K562 (cell line): ENCODE measurements around the gene GTF2A1. TPM values are rescaled to one million over a fixed set of nuclear protein-coding genes. Genes with fewer than 3 reads are reported as not detected.
A peak's percentile ranks its signal among the peaks of the same experiment; 100 is the strongest.

Source experiments
- ATAC-seq: fragments of 200-7000 bp; cut with Tn5 transposase; 3 replicates; pipeline ENCODE4 v1.9.1; 2020; ENCODE audit warnings: moderate library complexity
- BruUV-seq: library from RNA; stranded (reverse); fragments of 400-500 nt; replicated peaks from 2 replicates; lab custom pipeline; 2021; lab: Mats Ljungman, UMichigan
- CTCF ChIA-PET: fragments of 300-600 bp; formaldehyde crosslinking; extraction: SDS; loops from one replicate; lab custom pipeline; 2021; ENCODE audit warnings: low intra/inter-chr PET ratio; lab: Yijun Ruan, JAX
- POLR2A ChIA-PET: fragments of 300-600, 350-650 bp; sonication (Branson Sonifier 250); formaldehyde crosslinking; extraction: SDS; loops from one replicate; lab custom pipeline; 2021; ENCODE audit warnings: antibody characterized with exemption, inconsistent platforms; lab: Yijun Ruan, JAX
- DNase-seq, 4 experiments: peaks; one replicate each; pipeline versions ENCODE4 v3.0.0 to v3.0.0-alpha.2; 2011 to 2018; ENCODE audit warnings: low spot score in 3 of 4, mixed read lengths in 3 of 4; ENCODE audit errors: extremely low read depth in 1 of 4
- FAIRE-seq: peaks from 2 replicates; lab custom pipeline; 2011; peaks lifted over from hg19 to GRCh38; lab: Jason Lieb, UNC
- H2AFZ ChIP-seq: 2 replicates; pipeline ENCODE4 v1.6.0; 2011; ENCODE audit warnings: low read depth, low read length, control low read depth, inconsistent platforms
- H3K27ac ChIP-seq: fragments of 200-600 bp; 3 replicates; pipeline ENCODE4 v1.8.0; 2011; ENCODE audit warnings: low read depth, mild to moderate bottlenecking, control low read depth, inconsistent platforms, low read length, moderate library complexity, mixed read lengths; ENCODE audit errors: extremely low read depth
- H3K27me3 ChIP-seq, 2 experiments: fragments of 300-600 bp in 1 of 2; 2 replicates in 1 of 2; 3 replicates in 1 of 2; pipeline versions ENCODE4 v1.6.0 to v1.8.0; 2011; ENCODE audit warnings: inconsistent platforms in 2 of 2, low read length in 2 of 2, mild to moderate bottlenecking in 1 of 2, mixed read lengths in 1 of 2, moderate library complexity in 1 of 2; ENCODE audit not compliant: control insufficient read depth in 2 of 2, insufficient read depth in 2 of 2
- H3K36me3 ChIP-seq: fragments of 300-600 bp; 3 replicates; pipeline ENCODE4 v1.8.0; 2011; ENCODE audit warnings: mild to moderate bottlenecking, low read length, inconsistent platforms; ENCODE audit not compliant: control insufficient read depth, insufficient read depth
- H3K4me1 ChIP-seq, 2 experiments: fragments of 200-600 bp in 1 of 2; replicated peaks in 1 of 2; 2 replicates in 1 of 2; 3 replicates in 1 of 2; pipeline versions ENCODE4 v1.5.1 to v1.8.0; 2011; ENCODE audit warnings: inconsistent platforms in 2 of 2, low read length in 2 of 2, mild to moderate bottlenecking in 1 of 2, mixed read lengths in 1 of 2, moderate library complexity in 1 of 2; ENCODE audit not compliant: control insufficient read depth in 2 of 2, insufficient read depth in 2 of 2
- H3K4me2 ChIP-seq: 2 replicates; pipeline ENCODE4 v1.6.1; 2011; ENCODE audit warnings: low read length, control low read depth, inconsistent platforms, mixed read lengths; ENCODE audit not compliant: insufficient read depth
- H3K4me3 ChIP-seq: fragments of 200-600 bp; sonication (generic), shearing (Covaris generic); 2 replicates; pipeline ENCODE4 v1.5.1; 2016; ENCODE audit warnings: control low read depth, inconsistent platforms
- H3K79me2 ChIP-seq: fragments of 200-600 bp; 3 replicates; pipeline ENCODE4 v1.8.0; 2011; ENCODE audit warnings: low read length, inconsistent platforms; ENCODE audit not compliant: control insufficient read depth, insufficient read depth
- H3K9ac ChIP-seq, 2 experiments: 2 replicates each; pipeline versions ENCODE4 v1.6.0 to v1.6.1; 2011; ENCODE audit warnings: low read depth in 2 of 2, low read length in 2 of 2, control low read depth in 1 of 2, inconsistent platforms in 1 of 2, mild to moderate bottlenecking in 1 of 2, mixed read lengths in 1 of 2; ENCODE audit not compliant: insufficient read depth in 1 of 2
- H3K9me1 ChIP-seq: one replicate; pipeline ENCODE4 v1.6.0; 2011; ENCODE audit warnings: inconsistent platforms, mild to moderate bottlenecking, low read length, moderate library complexity; ENCODE audit not compliant: control insufficient read depth, insufficient read depth
- H3K9me3 ChIP-seq: replicated peaks from 2 replicates; pipeline ENCODE4 v1.5.1; 2011; ENCODE audit warnings: low read depth, low read length, inconsistent platforms; ENCODE audit not compliant: control insufficient read depth, insufficient read depth
- H4K20me1 ChIP-seq: replicated peaks from 2 replicates; pipeline ENCODE4 v1.6.1; 2011; ENCODE audit warnings: low read length, inconsistent platforms, mixed read lengths; ENCODE audit not compliant: control insufficient read depth, insufficient read depth
- CTCF ChIP-seq, 3 experiments: IDR thresholded peaks in 2 of 3; conservative IDR thresholded peaks in 1 of 3; 2 replicates each; pipeline ENCODE4 v1.5.1; 2011 to 2012; ENCODE audit warnings: low read length in 3 of 3, mild to moderate bottlenecking in 3 of 3, control low read depth in 2 of 3, improper control_type of control experiment in 1 of 3, inconsistent platforms in 1 of 3, low read depth in 1 of 3, mixed read lengths in 1 of 3, moderate library complexity in 1 of 3; ENCODE audit not compliant: insufficient read depth in 2 of 3
- NFATC3 ChIP-seq: fragments of 450-650 bp; IDR thresholded peaks from 2 replicates; pipeline ENCODE4 v1.6.1; 2017; ENCODE audit warnings: mild to moderate bottlenecking
- NFIC ChIP-seq: fragments of 450-650 bp; IDR thresholded peaks from 2 replicates; pipeline ENCODE4 v1.6.1; 2017; ENCODE audit warnings: mild to moderate bottlenecking, inconsistent platforms
- PRMT5 ChIP-seq: sonication (generic); formaldehyde crosslinking; IDR thresholded peaks from 2 replicates; pipeline ENCODE4 v1.5.0; 2020; ENCODE audit warnings: missing genetic modification reagents
- YY1 ChIP-seq, 3 experiments: IDR thresholded peaks; 2 replicates each; pipeline ENCODE4 v1.6.1; 2011; ENCODE audit warnings: low read length in 2 of 3, mild to moderate bottlenecking in 2 of 3, moderate library complexity in 2 of 3, borderline replicate concordance in 1 of 3, control low read depth in 1 of 3, low read depth in 1 of 3; ENCODE audit not compliant: insufficient read depth in 3 of 3, insufficient replicate concordance in 2 of 3, control insufficient read depth in 1 of 3, insufficient read length in 1 of 3; ENCODE audit errors: extremely low read depth in 1 of 3
- ZNF830 ChIP-seq: fragments of 250-450 bp; sonication (Bioruptor Pico); IDR thresholded peaks from 2 replicates; pipeline ENCODE4 v1.5.0; 2021; ENCODE audit warnings: mild to moderate bottlenecking
- WGBS: fragments of 100-300 bp; shearing (Covaris generic); methylation state at CpG from one replicate; pipeline ENCODE4 v1.1.6; 2016; ENCODE audit warnings: low coverage, mixed read lengths; ENCODE audit not compliant: insufficient coverage; ENCODE audit errors: missing lambda C conversion rate; 5-methylcytosine and 5-hydroxymethylcytosine counted together
- in situ Hi-C: fragments of 300-500 bp; cut with MboI; formaldehyde crosslinking; loops from 4 replicates; pipeline ENCODE4 v1.15.0; 2018; ENCODE audit warnings: inconsistent platforms, mixed read lengths
- intact Hi-C: fragments of 100-400 bp; cut with micrococcal nuclease; formaldehyde crosslinking; loops from 2 replicates; pipeline ENCODE4 v1.14.2; 2022
- polyA plus RNA-seq, 8 experiments: library from polyadenylated mRNA; depleted of rRNA in 4 of 8; stranded (reverse) in 5 of 8; unstranded in 3 of 8; fragments of >200 nt; fragmentation: Nextera tagmentation in 2 of 8; fragmentation: Illumina TruSeq in 1 of 8; extraction: Ambion mirVana in 2 of 8; extraction: Trizol in 1 of 8; gene quantifications; 2 replicates each; pipeline versions ENCODE4 v1.2.1 to v1.2.3, GENCODE V29; 2011 to 2014; ENCODE audit warnings: inconsistent platforms in 1 of 8, missing spikeins in 1 of 8
- total RNA-seq, 7 experiments: library from RNA; depleted of rRNA in 6 of 7; stranded (reverse); fragments of >200 nt in 6 of 7; fragmentation: Illumina TruSeq in 2 of 7; extraction: Trizol in 2 of 7; gene quantifications; 2 replicates each; pipeline versions ENCODE4 v1.2.1 to v1.2.3, GENCODE V29; 2011 to 2021; ENCODE audit warnings: low replicate concordance in 1 of 7

Gene GTF2A1
- total and polyA plus RNA-seq, 9 of the 15 experiments (the other 6 are each of a cell fraction or from before 2014, with no cell fraction given), result 3.4 to 22.8 (median 14.7) TPM

GRCh38 chr14:81234278-81234677, 13.5 kb upstream of the GTF2A1 start:
- intact Hi-C loops (no loop called here), in situ Hi-C loops (no loop called here)
- no peaks in the 10 kb centered on the region for H4K20me1 ChIP-seq
- H3K27ac ChIP-seq, result no peak overlapping the region
- no peak overlapping the region for H3K4me2 ChIP-seq
- H3K9me1 ChIP-seq, result no peaks in the 10 kb centered on the region
- no peak for FAIRE-seq
- H3K36me3 ChIP-seq, result no peaks in the 10 kb centered on the region
- no peak overlapping the region for H3K4me3 ChIP-seq
- H2AFZ ChIP-seq, result no peak overlapping the region
- no peaks in the 10 kb centered on the region for H3K4me1 ChIP-seq
- H3K9ac ChIP-seq, result no peak overlapping the region
- no peaks in the 10 kb centered on the region for H3K79me2 ChIP-seq
- POLR2A ChIA-PET, result interaction anchor here (0.5 kb wide), 1 partner anchor 15 kb away, joined by 3 read pairs; no protein-coding TSS in a partner anchor
- no TSS peak for BruUV-seq
- CTCF ChIA-PET, result no interaction called here
- H3K9me3 ChIP-seq, result no peaks in the 10 kb centered on the region
- no peak for DNase-seq
- H3K27me3 ChIP-seq, result no peaks in the 10 kb centered on the region
- TF ChIP-seq YY1 (IDR thresholded peaks at IDR 0.05; ENCODE audit: borderline replicate concordance in 1 of 3, control insufficient read depth in 1 of 3, extremely low read depth in 1 of 3, insufficient read depth in 3 of 3, insufficient read length in 1 of 3, insufficient replicate concordance in 2 of 3, low read depth in 1 of 3, low read length in 2 of 3) (no peak), NFATC3 (no peak), ZNF830 (CRISPR knock-in tag) (no peak), NFIC (peak; percentile 48)
- no peak for ATAC-seq

DNA sequence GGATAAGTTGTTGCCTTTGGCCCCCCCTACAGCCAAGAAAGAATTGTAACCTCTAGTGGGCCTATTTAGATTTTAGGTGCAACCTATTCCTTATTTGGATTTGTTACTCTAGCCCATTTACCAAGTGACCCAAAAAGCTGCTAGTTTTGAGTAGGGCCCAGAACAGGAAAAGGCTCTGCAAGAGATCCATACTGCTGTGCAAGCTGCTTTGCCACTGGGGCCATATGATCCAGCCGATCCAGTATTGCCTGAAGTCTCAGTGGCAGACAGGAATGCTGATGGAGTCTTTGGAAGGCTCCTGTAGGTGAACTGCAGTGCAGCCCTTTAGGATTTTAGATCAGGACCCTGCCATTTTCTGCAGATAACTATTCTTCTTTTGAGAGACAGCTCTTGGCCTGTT, 12.9 kb upstream of the GTF2A1 start:
- no peaks in the 10 kb centered on the region for H3K9me1 ChIP-seq
- DNase-seq, result no peak
- WGBS, result 25% methylated on average over 1 of the region's 1 CpG
- H3K27ac ChIP-seq, result no peak overlapping the region
- H3K4me3 ChIP-seq, result no peak overlapping the region
- H3K36me3 ChIP-seq, result no peaks in the 10 kb centered on the region
- no peak overlapping the region for H3K4me2 ChIP-seq
- H4K20me1 ChIP-seq, result no peaks in the 10 kb centered on the region
- intact Hi-C loops, result no loop called here
- POLR2A ChIA-PET, result no interaction called here
- H3K9me3 ChIP-seq, result no peaks in the 10 kb centered on the region
- in situ Hi-C loops, result no loop called here
- no peak for TF ChIP-seq PRMT5 (CRISPR knock-in tag)
- peak in 1 of 3 experiments; percentile 10; a peak in 1 of 6 replicates for TF ChIP-seq CTCF (IDR thresholded peaks at IDR 0.05 in 2 of 3, conservative IDR thresholded peaks at IDR 0.05 in 1 of 3; ENCODE audit: insufficient read depth in 2 of 3, low read depth in 1 of 3, low read length in 3 of 3)
- no peaks in the 10 kb centered on the region for H3K27me3 ChIP-seq
- H3K79me2 ChIP-seq, result no peaks in the 10 kb centered on the region
- no peaks in the 10 kb centered on the region for H3K4me1 ChIP-seq
- no peak overlapping the region for H3K9ac ChIP-seq
- no peak for FAIRE-seq
- no TSS peak for BruUV-seq
- peak; percentile 40; the same call in 1 of the 3 replicates for ATAC-seq
- no peak overlapping the region for H2AFZ ChIP-seq
- CTCF ChIA-PET, result no interaction called here
